Measurements from ENCODE around the gene EXOC4. TPM values are rescaled to one million over a fixed set of nuclear protein-coding genes. Genes with fewer than 3 reads are reported as not detected.

The EXOC4 gene
- total RNA-seq, 2 experiments from 2014 or later = 58.0 to 59.9 TPM

DNA sequence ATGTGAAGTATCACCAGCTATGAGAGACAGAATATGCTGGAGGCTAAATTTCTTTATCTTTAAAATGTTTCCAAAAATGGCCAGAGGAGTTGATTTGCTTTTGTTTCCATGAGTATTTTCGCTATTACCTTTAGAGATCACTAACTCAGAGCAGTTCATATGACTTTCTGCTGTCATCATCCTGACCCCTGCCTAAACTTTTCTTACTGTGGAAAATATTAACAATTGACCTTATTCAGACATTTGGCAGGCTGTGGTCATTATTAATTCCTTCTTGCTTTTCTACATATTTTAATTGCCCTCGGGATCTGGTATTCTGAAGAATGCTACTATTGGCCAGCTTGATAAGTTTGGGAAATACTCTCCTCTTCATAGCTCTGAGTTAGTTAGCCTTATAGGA lies 156.5 kb downstream of the EXOC4 start:
- H3K27me3 Mint-ChIP-seq = no peaks in the 10 kb centered on the region
- no peak for ATAC-seq (ENCODE audit: poor library complexity)
- no peak overlapping the region for H3K4me3 Mint-ChIP-seq
- Histone ChIP-seq H3K4me1 (ENCODE audit: insufficient read depth, low read length) (no peaks in the 10 kb centered on the region), H3K36me3 (ENCODE audit: insufficient read depth, low read length) (peaks cover 2% of the 10 kb centered on the region), H3K27ac (ENCODE audit: low read depth in 1 of 2, low read length in 2 of 2) (no peak overlapping the region), H3K9me3 (ENCODE audit: control insufficient read depth in 1 of 2, insufficient read depth in 1 of 2, low read length in 2 of 2) (no peaks in the 10 kb centered on the region), H3K4me3 (ENCODE audit: low read length) (no peak overlapping the region), H3K27me3 (ENCODE audit: control insufficient read depth in 1 of 2, insufficient read depth in 2 of 2, low read length in 2 of 2) (no peaks in the 10 kb centered on the region)
- no peak for DNase-seq
- POLR2A ChIA-PET = no interaction called here
- peaks cover 6% of the 10 kb centered on the region for H3K36me3 Mint-ChIP-seq (ENCODE audit: low read depth)
- no peaks in the 10 kb centered on the region for H3K9me3 Mint-ChIP-seq
- CTCF ChIA-PET = no interaction called here
- H3K4me1 Mint-ChIP-seq (ENCODE audit: low read depth) = peaks cover 22% of the 10 kb centered on the region
- intact Hi-C loops (cut with DNase I, micrococcal nuclease) = no loop called here
- TF ChIP-seq, protein P1, sequence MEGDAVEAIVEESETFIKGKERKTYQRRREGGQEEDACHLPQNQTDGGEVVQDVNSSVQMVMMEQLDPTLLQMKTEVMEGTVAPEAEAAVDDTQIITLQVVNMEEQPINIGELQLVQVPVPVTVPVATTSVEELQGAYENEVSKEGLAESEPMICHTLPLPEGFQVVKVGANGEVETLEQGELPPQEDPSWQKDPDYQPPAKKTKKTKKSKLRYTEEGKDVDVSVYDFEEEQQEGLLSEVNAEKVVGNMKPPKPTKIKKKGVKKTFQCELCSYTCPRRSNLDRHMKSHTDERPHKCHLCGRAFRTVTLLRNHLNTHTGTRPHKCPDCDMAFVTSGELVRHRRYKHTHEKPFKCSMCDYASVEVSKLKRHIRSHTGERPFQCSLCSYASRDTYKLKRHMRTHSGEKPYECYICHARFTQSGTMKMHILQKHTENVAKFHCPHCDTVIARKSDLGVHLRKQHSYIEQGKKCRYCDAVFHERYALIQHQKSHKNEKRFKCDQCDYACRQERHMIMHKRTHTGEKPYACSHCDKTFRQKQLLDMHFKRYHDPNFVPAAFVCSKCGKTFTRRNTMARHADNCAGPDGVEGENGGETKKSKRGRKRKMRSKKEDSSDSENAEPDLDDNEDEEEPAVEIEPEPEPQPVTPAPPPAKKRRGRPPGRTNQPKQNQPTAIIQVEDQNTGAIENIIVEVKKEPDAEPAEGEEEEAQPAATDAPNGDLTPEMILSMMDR (IDR thresholded peaks at IDR 0.05) = no peak
- H3K27ac Mint-ChIP-seq = no peak overlapping the region

DNA sequence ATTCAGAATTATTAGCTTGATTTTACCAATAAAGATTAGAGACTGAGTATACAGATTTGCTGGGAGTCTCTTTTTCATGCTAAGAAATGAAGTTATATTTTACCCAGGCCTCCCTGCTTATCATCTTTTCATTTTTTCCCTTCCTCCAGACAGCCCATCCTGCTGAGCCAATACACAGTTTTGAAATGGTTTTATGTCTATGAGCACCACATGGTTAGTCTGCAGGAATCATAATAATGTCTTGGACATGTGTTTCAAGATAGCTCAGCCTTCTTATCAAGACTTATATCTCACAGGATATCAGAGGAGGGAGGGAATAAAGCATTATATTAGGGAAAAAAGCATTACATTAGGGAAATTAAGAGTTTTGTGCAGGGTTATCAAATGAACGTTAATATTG lies 157.1 kb downstream of the EXOC4 start:
- TF ChIP-seq, protein P1 (IDR thresholded peaks at IDR 0.05) = no peak
- H3K9me3 ChIP-seq (ENCODE audit: control insufficient read depth in 1 of 2, insufficient read depth in 1 of 2, low read length in 2 of 2) = no peaks in the 10 kb centered on the region
- intact Hi-C loops (cut with DNase I, micrococcal nuclease) = no loop called here
- Mint-ChIP-seq H3K27ac (no peak overlapping the region), H3K27me3 (no peaks in the 10 kb centered on the region), H3K4me3 (no peak overlapping the region), H3K4me1 (ENCODE audit: low read depth) (peaks cover 22% of the 10 kb centered on the region), H3K36me3 (ENCODE audit: low read depth) (peaks cover 6% of the 10 kb centered on the region), H3K9me3 (no peaks in the 10 kb centered on the region)
- H3K27ac ChIP-seq (ENCODE audit: low read depth in 1 of 2, low read length in 2 of 2) = no peak overlapping the region
- no peak overlapping the region for H3K4me3 ChIP-seq (ENCODE audit: low read length)
- DNase-seq (no peak), ATAC-seq (ENCODE audit: poor library complexity) (no peak)
- H3K36me3 ChIP-seq (ENCODE audit: insufficient read depth, low read length) = peaks cover 2% of the 10 kb centered on the region
- ChIA-PET CTCF (no interaction called here), POLR2A (no interaction called here)
- H3K4me1 ChIP-seq (ENCODE audit: insufficient read depth, low read length) = no peaks in the 10 kb centered on the region
- H3K27me3 ChIP-seq (ENCODE audit: control insufficient read depth in 1 of 2, insufficient read depth in 2 of 2, low read length in 2 of 2) = no peaks in the 10 kb centered on the region

DNA sequence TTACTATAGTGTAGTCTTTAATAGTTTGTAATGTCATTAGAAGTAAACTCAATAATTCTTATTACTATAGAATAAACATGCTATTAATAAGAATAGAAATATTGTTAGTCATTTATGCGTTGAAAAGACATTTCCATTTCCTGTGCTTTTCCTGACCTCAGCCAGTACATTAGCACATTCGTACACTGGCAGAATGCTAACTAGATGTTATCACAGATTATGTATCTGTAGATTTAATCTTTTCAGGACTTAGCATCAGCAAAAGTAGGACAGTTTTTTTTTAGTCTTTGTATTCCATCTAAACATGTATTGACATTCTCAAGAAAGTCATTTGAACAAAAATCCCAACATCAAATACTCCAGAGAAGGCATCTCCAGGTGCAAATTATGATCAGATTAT lies 158.5 kb downstream of the EXOC4 start:
- Histone ChIP-seq H3K9me3 (ENCODE audit: control insufficient read depth in 1 of 2, insufficient read depth in 1 of 2, low read length in 2 of 2) (no peaks in the 10 kb centered on the region), H3K27me3 (ENCODE audit: control insufficient read depth in 1 of 2, insufficient read depth in 2 of 2, low read length in 2 of 2) (no peaks in the 10 kb centered on the region), H3K36me3 (ENCODE audit: insufficient read depth, low read length) (no peaks in the 10 kb centered on the region), H3K4me1 (ENCODE audit: insufficient read depth, low read length) (no peaks in the 10 kb centered on the region), H3K4me3 (ENCODE audit: low read length) (no peak overlapping the region), H3K27ac (ENCODE audit: low read depth in 1 of 2, low read length in 2 of 2) (no peak overlapping the region)
- no peaks in the 10 kb centered on the region for H3K36me3 Mint-ChIP-seq (ENCODE audit: low read depth)
- intact Hi-C loops (cut with DNase I, micrococcal nuclease) = no loop called here
- DNase-seq (no peak), ATAC-seq (ENCODE audit: poor library complexity) (no peak)
- TF ChIP-seq, protein P1 (IDR thresholded peaks at IDR 0.05) = no peak
- POLR2A ChIA-PET = no interaction called here
- no peak overlapping the region for H3K27ac Mint-ChIP-seq
- no peaks in the 10 kb centered on the region for H3K9me3 Mint-ChIP-seq
- peaks cover 31% of the 10 kb centered on the region for H3K4me1 Mint-ChIP-seq (ENCODE audit: low read depth)
- CTCF ChIA-PET = no interaction called here
- H3K27me3 Mint-ChIP-seq = no peaks in the 10 kb centered on the region
- H3K4me3 Mint-ChIP-seq = no peak overlapping the region
